ENCODE measurements around the gene NRIP3.

Gene NRIP3

DNA sequence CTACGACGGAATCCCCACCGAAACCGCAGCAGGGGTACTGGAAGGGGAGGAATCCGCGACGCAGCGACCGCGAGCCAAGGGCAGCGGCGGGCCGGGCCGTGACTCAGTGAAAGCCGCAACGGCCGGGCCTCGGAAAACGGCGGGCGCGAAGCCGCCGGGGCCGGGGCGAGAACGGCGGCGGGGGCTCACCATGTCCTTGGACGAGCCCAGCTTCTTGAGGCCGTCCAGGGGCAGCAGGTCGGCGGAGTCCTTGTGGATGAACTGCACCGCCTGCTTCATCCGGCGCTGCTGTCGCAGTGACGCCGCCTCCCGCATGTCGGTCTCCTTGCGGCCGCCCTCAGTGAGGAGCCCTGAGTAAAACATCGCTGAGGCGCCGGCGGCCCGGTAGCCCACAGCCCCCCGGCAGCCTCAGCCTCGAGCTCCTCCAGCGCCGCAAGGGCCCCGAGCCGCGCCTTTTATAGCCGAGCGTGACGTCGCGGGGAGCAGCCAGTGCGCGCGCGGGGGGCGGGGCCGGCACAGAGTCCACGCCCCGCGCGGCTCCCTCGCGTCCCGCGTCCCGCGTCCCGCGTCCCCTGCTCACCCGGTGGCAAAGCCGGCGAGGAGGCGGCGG is at the start of gene NRIP3:
Gene NRIP3, minus strand, starts transcription at position 429 of the 610 bp plus-strand sequence. Its CDS starts 66 bp downstream, at position 363.
- DNase-seq (ENCODE audit: low read depth in 2 of 2), result peak; percentile 51 to 63

DNA sequence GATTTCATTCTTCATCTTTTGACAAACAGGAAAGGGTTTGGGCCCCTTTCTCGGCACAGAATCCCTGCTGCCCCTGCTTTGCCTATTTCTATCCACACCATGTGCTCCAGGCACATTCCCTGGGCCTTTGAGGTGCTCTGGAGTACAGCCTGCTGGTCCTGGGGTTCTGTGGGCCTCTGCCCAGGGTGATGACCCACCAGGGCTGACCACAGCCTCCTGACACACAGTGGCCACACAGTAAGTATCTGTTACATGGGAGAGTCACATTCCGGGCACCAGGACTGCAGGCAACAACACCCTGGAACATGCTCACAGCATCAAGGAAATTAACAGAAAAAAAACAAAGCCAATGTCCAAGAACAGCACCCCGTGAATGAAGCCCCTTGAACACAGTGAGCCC is 48.5 kb upstream of the NRIP3 start:
- DNase-seq (ENCODE audit: low read depth in 2 of 2), result no peak

DNA sequence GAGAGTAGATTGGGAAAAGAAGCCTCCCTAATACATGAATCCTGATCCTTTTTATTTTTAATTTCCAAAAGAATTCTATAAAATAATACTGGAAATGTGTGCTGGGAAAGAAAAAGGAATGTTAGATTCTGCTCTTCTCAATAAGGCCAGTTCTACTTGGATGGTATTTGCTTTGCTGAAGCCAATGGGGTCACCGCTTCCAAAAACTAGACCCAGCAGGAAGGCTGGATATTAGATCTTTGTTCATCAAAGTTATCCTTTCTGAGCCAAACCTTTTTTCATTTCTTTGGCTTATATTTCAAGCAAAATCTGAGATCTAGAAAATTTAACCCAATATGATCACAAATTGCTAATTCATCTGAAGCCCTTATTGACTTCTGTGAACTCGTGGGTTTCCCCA is 46.2 kb upstream of the NRIP3 start:
- DNase-seq (ENCODE audit: low read depth in 2 of 2), result no peak

DNA sequence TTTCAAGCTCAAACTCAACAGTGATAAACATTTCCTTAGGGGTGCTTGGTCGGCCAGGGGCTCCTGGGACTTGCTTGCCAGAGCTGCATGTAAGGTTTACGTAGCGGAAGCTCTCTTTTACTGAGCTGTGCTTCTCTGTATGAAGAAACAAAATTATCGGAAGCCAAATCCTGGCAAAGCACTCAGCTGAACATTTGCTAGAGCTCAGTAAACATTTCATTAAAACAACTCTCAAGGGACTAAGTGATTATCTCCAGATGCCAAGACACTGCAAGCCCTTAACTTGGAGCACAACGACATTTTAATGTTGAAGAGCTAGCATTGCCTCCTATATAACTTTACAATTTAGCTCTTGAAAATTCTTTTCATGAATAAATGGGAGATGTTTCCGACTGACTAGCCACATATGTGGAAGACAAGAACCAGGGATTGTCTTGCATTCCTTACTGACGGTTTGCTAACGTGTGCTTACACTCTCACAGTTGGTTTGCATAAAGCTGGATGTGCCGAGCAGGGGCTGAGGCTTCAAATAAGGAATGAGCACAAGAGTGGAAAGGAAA is 44.2 kb upstream of the NRIP3 start:
- no peak for DNase-seq (ENCODE audit: low read depth in 2 of 2)

DNA sequence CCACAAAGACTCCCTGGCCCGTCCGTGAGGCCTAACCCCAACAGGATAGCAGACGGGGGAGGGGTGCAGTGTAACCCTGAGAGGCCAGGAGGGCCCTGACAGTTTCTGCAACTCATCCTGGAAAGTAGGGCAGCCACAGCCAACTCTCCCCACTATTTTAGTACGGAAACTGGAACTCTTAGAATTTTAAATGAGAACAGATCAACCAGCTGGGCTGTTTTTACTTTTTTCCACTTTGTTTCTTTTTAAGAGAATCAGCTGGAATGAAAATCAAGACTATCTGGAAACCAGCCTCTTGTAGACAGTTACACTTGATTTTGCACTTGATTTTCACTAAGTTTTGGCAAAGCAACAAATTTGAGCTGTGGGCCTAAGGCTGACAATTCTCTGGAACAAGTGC is 42.7 kb upstream of the NRIP3 start:
- no peak for DNase-seq (ENCODE audit: low read depth in 2 of 2)

DNA sequence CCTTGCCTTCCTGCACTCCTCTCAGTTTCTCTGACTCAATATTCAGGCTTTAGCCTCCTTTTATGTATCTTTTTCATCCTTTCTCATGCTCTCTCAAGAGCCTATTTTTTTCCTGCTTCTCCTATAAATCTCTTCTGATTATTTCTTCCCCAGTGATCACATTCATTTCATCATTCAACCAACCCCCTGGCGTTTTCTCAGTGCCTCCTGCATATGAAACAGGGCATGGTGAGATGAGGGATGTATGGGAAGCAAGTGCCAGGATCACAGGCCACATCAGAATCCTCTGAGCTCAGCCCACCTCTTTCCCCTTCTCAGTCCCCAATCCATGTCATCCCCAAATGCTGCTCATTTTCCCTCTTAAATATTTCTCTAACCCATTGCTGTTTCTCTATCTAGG is 38.7 kb upstream of the NRIP3 start:
- DNase-seq (ENCODE audit: low read depth in 2 of 2), result no peak

DNA sequence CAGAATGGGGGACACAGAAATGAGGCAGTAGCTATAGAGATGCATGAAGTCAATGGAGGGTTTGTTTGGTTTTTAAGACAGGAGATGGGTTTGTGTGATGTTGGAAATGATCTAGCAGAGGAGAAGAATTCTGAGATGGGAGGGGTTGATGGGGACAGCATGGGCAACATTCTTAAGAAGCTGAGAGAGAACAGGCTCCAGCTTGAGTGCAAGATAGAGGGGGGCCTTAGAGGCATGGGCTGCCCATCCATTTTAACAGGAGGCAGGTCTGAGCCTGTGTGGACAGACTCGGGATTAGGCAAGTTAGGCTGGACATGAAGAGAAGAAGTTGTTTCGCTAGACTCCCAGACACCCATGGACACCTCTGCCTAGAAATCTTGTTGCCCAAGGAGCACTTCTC is 37.9 kb upstream of the NRIP3 start:
- DNase-seq (ENCODE audit: low read depth in 2 of 2), result no peak

DNA sequence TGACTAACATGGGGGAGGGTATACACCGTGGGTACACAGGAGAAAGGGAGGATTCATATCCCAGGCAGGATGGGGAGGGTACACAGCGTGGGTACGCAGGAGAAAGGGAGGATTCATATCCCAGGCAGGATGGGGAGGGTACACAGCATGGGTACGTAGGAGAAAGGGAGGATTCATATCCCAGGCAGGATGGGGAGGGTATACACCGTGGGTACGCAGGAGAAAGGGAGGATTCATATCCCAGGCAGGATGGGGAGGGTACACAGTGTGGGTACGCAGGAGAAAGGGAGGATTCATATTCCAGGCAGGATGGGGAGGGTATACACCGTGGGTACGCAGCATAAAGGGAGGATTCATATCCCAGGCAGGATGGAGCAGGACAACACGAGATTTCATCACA is 36.6 kb upstream of the NRIP3 start:
- no peak for DNase-seq (ENCODE audit: low read depth in 2 of 2)

DNA sequence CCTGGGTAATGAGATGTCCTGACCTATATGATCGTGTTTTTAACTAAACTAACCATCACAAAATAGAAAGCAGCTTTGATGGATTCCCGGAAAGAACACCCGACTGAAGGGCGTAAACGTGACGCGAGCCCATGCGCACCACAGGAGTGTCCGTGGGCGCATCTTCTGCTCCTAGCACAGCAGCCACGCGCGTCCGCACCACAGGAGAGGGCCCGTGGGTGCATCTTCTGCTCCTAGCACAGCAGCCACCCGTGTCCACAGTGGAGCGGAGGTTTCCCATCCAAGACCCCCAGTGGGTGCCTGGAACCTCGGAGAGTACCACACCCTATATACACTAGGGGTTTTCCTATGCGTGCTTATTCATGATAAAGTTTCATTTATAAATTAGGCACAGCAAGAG is 36.1 kb upstream of the NRIP3 start:
- DNase-seq (ENCODE audit: low read depth in 2 of 2), result no peak

DNA sequence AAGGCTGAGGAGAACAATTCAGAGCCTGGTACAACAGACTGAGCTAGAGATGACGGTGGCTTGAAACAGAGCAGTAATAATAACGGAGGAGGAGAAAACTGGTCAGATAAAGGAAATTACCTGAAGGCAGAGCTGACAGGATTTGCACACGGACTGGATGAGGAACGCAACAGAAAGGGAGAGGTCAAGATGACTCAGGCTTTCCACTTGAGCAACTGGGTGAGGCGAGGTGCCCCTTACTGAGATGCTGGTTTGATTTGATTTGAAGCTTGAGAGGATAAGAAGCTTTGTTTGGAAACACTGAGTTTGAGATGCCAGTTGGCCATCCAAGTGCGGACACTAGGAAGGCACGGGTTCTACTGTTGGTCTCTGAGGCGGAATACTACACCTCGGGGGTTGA is 35.4 kb upstream of the NRIP3 start:
- no peak for DNase-seq (ENCODE audit: low read depth in 2 of 2)

DNA sequence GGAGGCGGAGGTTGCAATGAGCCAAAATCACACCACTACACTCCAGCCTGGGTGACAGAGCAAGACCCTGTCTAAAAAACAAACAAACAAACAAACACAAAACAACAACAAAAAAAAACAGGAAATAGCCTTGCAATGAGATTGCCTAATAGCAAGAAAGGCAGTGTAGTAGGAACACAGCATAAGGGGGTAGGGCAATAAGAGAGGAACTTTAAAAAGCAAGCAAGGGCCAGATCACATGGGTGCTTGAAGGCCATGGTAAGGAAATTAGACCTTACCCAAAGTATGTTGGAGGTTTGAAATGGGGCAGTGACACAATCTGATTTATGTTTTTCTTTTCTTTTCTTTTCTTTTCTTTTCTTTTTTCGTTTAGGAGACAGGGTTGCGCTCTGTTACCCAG is 34.7 kb upstream of the NRIP3 start:
- no peak for DNase-seq (ENCODE audit: low read depth in 2 of 2)

DNA sequence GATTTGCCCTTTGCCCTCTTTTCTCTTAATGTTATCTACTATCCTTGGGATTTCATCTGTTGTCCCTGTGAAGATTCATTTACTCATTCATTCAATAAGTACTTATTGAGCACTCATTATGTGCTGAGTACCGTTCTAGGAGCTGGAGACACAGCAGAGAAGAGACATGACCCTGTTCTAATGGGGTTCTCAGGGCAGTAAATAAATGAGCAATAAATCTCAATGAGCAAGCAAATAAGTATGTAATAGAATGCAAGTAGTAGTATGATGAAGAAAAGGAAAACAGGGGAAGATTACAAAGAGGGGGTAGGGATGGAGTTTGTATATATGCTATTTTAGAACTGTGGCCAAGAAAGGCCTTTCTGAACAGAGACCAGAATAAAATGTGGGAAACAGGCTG is 34.2 kb upstream of the NRIP3 start:
- no peak for DNase-seq (ENCODE audit: low read depth in 2 of 2)

DNA sequence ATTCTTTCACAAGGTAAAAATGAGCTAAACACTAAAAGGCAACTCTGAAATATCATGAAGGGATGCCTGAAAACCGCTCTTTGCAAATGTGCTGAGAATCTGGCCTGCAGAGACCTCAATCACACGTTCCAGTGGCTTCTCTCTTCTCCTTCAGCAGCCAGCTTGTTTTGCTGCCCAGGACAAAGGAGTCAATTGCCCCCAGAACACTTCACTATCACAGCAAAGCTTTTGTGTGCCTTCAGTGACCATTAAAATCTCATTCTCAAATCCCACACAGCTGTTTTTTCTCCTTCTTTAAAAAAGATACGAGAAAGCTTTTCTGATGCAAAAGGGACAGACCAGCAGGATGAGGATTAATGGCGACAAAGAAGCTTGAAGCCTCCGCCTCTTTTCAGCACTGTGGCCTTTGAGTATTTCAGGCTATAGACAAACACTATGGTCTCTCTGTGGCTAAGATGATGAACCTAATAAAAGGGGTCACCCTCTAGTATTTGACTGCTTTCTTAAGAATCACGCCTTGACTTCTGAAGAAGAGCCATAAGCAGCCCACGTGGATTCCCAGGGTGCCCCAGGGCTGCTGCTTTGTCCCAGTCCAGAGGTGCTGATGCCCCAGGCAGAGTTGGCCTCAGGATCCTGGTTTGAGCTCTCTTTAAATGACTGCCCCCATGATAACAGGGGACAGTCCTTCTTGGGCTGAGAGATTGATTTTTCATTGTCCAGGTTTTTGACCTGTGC is 33.4 kb upstream of the NRIP3 start:
- DNase-seq (ENCODE audit: low read depth in 2 of 2), result no peak

DNA sequence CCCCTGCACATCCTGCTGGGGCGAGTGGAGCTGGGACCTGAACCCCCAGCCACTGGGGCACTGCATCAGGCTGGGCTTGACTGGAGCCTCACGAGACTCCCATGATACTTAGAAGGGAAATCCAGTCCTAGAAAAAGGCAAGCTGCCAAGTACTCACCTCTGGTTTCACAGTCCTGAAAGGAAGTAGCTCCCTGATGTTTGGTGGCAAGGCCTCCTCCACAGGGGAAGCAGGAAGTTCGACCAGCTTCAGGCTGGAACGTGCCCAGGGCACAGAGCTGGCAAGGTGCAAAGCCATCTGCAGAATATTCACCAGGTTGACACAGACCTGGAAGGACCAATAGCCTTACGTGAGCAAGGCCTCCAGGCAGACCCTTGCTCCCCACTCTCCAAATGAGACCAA is 26.8 kb upstream of the NRIP3 start:
- DNase-seq (ENCODE audit: low read depth in 2 of 2), result no peak

DNA sequence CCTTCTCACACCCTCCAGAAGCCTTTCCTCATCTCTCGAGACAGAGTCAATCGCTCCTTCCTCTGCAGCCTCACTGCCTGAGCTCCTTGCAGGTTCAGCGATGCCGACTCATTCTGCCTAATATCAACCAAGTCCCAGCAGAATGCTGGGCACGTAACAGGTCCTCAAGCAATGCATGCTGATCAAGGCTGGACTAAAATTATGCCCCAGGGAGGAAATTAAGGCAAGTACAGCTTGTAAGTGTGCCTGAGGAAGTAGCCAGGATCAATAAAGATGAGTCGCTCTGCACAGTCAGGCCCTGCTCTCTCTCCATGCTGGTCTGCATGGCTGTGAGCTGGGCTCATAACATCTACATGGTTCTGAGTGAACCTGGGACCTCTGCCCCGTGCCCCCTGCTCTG is 25.6 kb upstream of the NRIP3 start:
- DNase-seq (ENCODE audit: low read depth in 2 of 2), result no peak

DNA sequence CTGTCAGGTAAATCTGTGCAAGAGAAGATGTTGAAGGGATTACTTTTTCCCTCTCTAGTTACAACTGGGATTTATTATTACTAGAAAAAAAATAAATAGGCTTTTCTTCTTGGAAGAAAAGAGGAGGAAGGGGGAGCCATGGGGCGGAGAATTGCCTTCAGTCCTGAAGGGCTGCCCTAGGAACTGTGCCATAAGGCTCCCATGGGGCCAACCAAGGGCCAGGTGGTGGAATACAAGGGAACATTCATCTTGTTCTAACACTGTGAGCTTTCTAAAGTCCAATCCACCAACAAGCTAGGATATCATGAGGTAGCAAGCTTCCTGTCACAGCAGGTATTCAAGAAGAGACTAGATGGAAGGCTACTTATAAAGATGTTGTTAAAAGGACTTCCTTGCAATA is 24.8 kb upstream of the NRIP3 start:
- DNase-seq (ENCODE audit: low read depth in 2 of 2), result no peak

DNA sequence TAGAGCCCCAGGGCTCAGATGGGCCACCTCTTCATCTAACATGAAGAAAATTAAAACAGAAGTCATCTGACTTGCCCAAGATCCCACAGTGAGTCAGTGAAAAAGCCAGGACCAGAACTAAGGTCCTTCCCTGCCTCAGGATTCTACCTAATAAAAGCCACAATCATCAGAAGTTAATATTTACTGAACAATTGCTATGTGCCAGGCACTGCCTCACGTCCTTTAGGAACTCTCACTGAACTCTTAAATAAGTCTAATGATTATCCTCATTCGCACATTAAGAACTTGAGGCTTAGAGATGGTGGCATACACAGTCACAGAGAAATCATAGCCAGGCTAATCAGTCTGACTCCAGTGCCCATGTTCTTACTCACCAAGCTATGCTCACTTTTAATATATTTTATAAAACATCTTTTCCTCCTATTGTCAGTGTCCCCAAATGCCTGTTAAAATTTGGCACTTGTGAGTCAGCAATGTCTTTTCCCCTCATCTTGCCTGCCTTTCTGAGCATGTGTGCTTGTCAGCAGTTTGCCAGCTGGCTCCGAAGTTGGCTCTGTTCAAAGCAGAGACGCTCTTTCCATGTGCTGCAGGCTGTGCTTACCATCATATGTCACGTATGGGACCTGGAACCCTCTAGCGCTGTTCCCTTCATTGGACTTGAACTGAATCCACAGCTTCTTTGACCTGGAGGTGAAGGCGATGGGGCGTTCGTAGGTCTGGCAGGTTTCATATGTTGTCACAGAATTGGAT is 21.5 kb upstream of the NRIP3 start:
- DNase-seq (ENCODE audit: low read depth in 2 of 2), result no peak

DNA sequence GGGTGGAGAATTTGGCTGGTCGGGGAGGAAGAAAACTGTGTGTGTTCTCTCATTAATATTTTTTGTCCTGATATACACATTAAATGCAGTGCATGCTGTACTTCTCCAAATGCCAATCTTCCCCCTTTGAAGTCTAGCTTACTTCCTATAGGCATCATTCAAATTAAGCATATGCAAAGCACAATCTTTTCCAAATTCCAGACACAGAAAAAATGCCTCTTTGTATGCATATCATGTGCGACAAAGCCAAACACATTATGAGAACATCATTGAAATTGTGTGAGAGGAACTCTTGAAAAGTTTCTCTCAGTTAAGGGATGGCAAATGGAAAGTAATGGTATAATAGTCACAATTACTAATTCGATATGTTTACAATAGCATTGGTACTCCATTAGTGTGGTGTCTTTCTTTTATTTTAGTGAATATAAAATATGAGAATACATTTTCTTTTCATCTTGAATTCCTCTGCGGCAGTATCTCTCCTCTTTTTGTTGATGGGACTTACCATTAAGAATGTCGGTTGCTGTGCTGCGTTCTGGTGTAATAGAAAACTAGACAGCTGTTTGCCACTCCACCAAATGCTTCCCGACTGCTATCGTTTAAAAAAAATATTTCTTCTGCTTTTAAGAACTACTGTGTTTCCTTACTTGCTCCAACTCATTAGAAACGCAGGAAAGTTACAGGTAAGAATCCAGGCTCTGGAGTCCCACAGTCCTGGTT is 19.3 kb upstream of the NRIP3 start:
- no peak for DNase-seq (ENCODE audit: low read depth in 2 of 2)

DNA sequence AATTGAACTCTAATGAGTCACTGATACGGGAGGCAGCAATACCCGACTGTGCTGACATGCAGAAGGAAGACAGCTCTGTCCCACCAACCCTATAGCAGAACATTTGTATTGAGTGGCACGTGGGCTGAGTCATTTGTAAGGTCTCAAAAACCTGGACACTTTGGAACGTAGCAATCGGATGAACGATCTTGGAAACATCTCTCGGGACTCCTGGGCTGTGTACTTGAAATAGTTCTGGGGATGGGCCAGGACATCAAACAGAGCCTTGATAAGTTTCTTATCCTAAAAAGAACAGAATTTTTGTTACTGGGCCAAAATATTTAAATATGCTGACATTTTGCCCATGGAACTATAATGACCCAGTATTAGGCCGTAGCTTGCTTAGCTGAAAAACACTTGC is 17.1 kb upstream of the NRIP3 start:
- no peak for DNase-seq (ENCODE audit: low read depth in 2 of 2)

DNA sequence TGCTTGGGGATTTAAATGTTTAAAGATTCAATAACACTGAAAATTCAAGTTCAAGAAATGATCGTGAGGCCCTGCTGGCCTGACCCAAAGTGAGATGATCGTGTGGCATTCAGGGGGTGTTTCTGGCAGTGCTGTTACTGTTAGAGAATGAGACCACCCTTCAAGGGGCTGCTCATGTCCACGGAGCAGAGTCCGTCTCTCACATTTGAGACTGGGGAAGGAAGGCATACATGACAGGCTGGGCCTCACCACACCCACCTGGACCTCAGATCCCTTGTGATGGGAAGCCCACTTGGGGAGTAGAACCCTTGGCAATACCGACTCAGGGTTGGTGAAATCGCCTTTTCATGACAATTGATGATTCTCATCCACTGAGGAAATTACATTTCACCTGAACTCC is 16.1 kb upstream of the NRIP3 start:
- DNase-seq (ENCODE audit: low read depth in 2 of 2), result no peak

DNA sequence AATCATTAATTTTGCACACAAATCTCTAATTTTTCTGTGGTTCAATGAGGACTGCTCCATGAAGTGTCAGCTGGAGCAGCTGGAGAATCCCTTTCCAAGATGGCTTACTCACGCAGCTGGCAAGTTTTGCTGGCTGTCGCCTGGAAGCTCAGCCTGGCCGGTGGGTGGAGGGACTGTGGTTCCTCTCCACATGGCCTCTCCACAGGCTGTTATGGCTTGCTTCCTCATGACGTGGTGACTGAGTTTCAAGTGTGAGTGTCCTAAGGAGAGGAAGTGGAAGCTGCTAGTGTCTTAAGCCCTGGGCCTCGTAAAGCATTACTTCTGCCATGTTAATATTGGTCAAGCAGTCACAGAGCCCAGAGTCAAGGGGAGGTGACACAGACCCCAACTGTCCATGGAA is 14.0 kb upstream of the NRIP3 start:
- DNase-seq (ENCODE audit: low read depth in 2 of 2), result no peak

Data from stimulated activated CD8-positive, alpha-beta memory T cell treated with anti-CD3 and anti-CD28 coated beads, Interleukin-2, amount 100 ng/mL, for 48 hours (primary cell).